Measurements from ENCODE around the gene ARMC7. TPM values are rescaled to one million over a fixed set of nuclear protein-coding genes. Genes with fewer than 3 reads are reported as not detected.
A peak's percentile ranks its signal among the peaks of the same experiment; 100 is the strongest.

Gene ARMC7
- total RNA-seq, 1 donor from 2014 or later: 3.2 TPM

DNA sequence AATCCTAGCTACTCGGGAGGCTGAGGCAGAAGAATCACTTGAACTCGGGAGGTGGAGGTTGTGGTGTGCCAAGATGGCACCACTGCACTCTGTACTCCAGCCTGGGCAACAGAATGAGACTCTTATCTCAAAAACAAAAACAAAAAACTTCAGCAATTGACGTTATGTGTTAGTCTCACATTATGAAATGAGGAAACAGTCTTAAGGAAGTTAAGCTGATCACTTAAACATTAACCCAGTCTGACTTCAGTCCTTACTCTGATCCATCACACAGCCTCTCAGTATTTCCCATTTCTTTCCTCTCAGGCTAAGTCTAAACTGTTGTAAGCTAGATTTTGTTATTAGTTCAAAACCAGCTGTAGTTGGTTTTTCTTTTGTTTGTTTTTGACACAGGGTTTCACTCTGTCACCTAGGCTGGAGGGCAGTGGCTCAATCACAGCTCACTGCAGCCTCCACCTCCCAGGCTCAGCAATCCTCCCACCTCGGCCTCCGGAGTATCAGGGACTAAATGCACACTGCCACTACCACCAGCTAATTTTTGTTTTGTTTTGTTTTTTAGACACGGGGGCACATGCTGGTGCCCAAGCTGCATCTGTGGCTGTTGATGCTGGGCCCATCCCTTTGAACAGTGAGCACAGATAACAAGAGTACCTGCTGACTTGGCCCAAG lies 38.2 kb downstream of the ARMC7 start:
- FAIRE-seq (no peak), DNase-seq (ENCODE audit: low read depth) (no peak)
- peaks cover 22% of the 10 kb centered on the region for H3K36me3 ChIP-seq (ENCODE audit: control insufficient read depth, insufficient read depth, low read length)
- no peak overlapping the region for H3K4me3 ChIP-seq (ENCODE audit: low read depth, low read length)
- TF ChIP-seq, protein P1, sequence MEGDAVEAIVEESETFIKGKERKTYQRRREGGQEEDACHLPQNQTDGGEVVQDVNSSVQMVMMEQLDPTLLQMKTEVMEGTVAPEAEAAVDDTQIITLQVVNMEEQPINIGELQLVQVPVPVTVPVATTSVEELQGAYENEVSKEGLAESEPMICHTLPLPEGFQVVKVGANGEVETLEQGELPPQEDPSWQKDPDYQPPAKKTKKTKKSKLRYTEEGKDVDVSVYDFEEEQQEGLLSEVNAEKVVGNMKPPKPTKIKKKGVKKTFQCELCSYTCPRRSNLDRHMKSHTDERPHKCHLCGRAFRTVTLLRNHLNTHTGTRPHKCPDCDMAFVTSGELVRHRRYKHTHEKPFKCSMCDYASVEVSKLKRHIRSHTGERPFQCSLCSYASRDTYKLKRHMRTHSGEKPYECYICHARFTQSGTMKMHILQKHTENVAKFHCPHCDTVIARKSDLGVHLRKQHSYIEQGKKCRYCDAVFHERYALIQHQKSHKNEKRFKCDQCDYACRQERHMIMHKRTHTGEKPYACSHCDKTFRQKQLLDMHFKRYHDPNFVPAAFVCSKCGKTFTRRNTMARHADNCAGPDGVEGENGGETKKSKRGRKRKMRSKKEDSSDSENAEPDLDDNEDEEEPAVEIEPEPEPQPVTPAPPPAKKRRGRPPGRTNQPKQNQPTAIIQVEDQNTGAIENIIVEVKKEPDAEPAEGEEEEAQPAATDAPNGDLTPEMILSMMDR (IDR thresholded peaks at IDR 0.05; ENCODE audit: insufficient read depth, low read length, severe bottlenecking): no peak
- no peaks in the 10 kb centered on the region for H3K27me3 ChIP-seq (ENCODE audit: control insufficient read depth, insufficient read depth, low read length)

DNA sequence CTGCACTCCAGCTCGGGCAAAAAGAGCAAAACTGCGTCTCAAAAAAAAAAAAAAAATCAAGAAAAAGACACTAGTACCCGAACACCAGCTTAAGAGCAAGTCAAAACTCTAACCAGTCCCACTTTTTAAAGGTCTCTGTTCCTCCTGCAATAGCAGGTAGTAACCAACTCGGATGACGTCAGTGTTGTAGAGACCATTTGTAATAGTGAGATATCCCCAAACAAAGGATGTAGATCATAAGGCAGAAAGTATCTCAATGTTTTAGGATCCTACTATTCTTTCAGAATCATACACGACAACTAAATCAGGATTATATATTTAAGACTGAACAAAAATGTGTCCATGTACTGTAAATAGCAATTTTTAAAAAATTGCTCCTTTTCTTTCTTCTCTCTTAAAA lies 42.2 kb downstream of the ARMC7 start:
- FAIRE-seq (no peak), DNase-seq (ENCODE audit: low read depth) (no peak)
- no peaks in the 10 kb centered on the region for H3K27me3 ChIP-seq (ENCODE audit: control insufficient read depth, insufficient read depth, low read length)
- peaks cover 10% of the 10 kb centered on the region for H3K36me3 ChIP-seq (ENCODE audit: control insufficient read depth, insufficient read depth, low read length)
- no peak overlapping the region for H3K4me3 ChIP-seq (ENCODE audit: low read depth, low read length)
- TF ChIP-seq, protein P1 (IDR thresholded peaks at IDR 0.05; ENCODE audit: insufficient read depth, low read length, severe bottlenecking): no peak

DNA sequence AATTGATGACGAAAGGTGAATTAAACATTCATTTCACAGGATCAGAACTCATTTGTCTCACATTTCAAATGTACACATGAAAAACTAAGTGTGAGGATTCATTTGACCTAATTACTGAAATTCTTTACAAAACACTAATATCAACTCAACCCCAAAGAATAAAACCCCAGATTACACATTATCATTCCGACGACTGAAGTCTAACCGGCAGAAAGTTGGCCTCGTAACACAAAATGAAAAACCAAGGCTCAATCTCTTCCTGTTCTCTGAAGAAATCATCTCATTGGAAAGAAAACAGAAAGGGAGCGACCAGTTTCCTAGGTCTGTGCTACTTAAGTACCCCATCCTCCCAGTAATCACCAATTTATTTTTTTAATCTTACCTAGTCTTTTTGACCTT lies 42.8 kb downstream of the ARMC7 start:
- Histone ChIP-seq H3K36me3 (ENCODE audit: control insufficient read depth, insufficient read depth, low read length) (peaks cover 6% of the 10 kb centered on the region), H3K27me3 (ENCODE audit: control insufficient read depth, insufficient read depth, low read length) (no peaks in the 10 kb centered on the region), H3K4me3 (ENCODE audit: low read depth, low read length) (peak overlapping the region; percentile 97)
- DNase-seq (ENCODE audit: low read depth) (no peak), FAIRE-seq (no peak)
- TF ChIP-seq, protein P1 (IDR thresholded peaks at IDR 0.05; ENCODE audit: insufficient read depth, low read length, severe bottlenecking): no peak

DNA sequence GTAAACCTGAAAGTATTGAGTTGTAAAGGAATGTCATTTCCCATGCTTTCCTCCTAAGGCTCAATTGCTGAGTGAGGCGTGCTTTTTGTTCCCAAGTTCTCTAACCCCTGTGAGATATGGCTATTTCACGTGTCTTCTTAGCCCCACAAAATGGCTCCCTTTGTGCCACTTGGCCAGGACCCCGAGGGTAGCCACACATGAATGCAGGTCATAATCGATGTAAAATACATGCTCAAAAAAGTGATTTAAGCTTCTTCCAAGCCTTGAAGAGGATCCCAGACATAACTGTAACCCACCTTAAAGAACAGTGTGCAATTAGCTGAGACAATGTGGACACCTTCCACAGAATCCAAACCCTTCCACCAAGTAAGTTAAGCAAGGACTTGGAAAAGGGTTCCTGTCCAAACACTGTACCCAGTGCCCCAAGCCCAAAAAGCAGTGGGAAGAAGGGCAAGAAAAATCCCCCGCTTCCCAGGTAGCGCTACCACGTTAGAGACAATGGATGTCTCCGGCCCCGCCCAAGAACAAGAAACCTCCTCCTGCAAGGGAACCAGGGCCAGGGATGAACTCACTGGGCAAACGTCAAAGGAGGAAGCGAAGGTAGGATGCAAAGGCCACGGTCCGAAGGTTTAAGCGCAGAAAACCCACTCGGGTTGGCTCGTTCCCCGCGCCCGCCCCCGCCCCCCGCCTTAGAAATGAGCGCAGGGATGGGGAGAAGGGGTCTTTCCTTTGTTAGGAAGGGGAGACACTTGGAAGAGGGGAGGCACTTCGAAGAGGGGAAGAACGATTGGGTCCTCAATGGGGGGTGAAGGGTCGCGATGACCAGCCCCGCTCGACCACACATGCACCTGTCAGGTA lies 43.4 kb downstream of the ARMC7 start:
- Histone ChIP-seq H3K27me3 (ENCODE audit: control insufficient read depth, insufficient read depth, low read length) (no peaks in the 10 kb centered on the region), H3K36me3 (ENCODE audit: control insufficient read depth, insufficient read depth, low read length) (peaks cover 3% of the 10 kb centered on the region), H3K4me3 (ENCODE audit: low read depth, low read length) (peak overlapping the region; percentile 97)
- TF ChIP-seq, protein P1 (IDR thresholded peaks at IDR 0.05; ENCODE audit: insufficient read depth, low read length, severe bottlenecking): no peak
- FAIRE-seq (no peak), DNase-seq (ENCODE audit: low read depth) (peak; percentile 38)

DNA sequence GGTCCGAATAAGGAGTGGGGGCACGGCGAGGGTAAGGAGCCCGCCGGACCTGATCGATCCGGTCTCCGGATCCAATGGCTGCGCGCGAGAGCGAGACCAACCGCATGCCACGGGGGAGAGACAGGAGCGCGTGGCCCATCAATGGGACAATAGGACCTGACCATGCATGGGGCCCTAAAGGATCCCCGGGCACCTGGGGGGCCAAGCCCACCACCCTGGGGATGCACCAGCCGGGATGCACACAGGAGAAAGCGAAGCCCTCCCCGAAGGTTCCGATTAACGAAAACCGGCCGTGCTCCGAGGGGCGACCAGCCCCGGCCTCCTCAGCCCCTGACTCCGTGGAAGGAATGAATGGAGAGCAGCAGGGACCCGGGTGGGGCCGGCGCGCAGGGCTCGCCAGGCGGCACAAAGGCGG lies 44.0 kb downstream of the ARMC7 start:
- DNase-seq (ENCODE audit: low read depth) (no peak), FAIRE-seq (no peak)
- no peaks in the 10 kb centered on the region for H3K36me3 ChIP-seq (ENCODE audit: control insufficient read depth, insufficient read depth, low read length)
- TF ChIP-seq, protein P1 (IDR thresholded peaks at IDR 0.05; ENCODE audit: insufficient read depth, low read length, severe bottlenecking): no peak
- H3K27me3 ChIP-seq (ENCODE audit: control insufficient read depth, insufficient read depth, low read length): no peaks in the 10 kb centered on the region
- H3K4me3 ChIP-seq (ENCODE audit: low read depth, low read length): peak overlapping the region; percentile 97
